Activated T-cell treated with anti-CD3 and anti-CD28 coated beads, Interleukin-2, amount 50 U/mL, for 72 hours (primary cell): ENCODE data around the gene HEATR5B. TPM values are rescaled to one million over a fixed set of nuclear protein-coding genes. Genes with fewer than 3 reads are reported as not detected.

ENCODE experiments used
- ATAC-seq, 2 donors: fragments of 150-1000 bp; cut with Tn5 transposase; replicated peaks in 1 of 2; 2 replicates each; pipeline ENCODE4 v1.10.0; 2021; ENCODE audit warnings: moderate library complexity in 2 of 2, mild to moderate bottlenecking in 1 of 2
- DNase-seq, 2 donors: peaks; one replicate each; pipeline ENCODE4 v3.0.0; 2021 to 2022; ENCODE audit warnings: mixed read lengths in 1 of 2
- H3K27ac Mint-ChIP-seq: one replicate; pipeline ENCODE4 v1.8.0; 2022; ENCODE audit warnings: mild to moderate bottlenecking, moderate library complexity, mixed read lengths
- H3K27me3 Mint-ChIP-seq: one replicate; pipeline ENCODE4 v1.8.0; 2022; ENCODE audit warnings: low read depth, mixed read lengths
- H3K36me3 Mint-ChIP-seq, 2 donors: one replicate each; pipeline ENCODE4 v1.8.0; 2022; ENCODE audit warnings: mixed read lengths in 2 of 2, mild to moderate bottlenecking in 1 of 2; ENCODE audit not compliant: insufficient read depth in 2 of 2
- H3K4me1 Mint-ChIP-seq: one replicate; pipeline ENCODE4 v1.8.0; 2022; ENCODE audit warnings: low read depth, mixed read lengths
- H3K4me3 Mint-ChIP-seq, 2 donors: one replicate each; pipeline ENCODE4 v1.8.0; 2022; ENCODE audit warnings: mild to moderate bottlenecking in 2 of 2, mixed read lengths in 2 of 2, moderate library complexity in 2 of 2
- H3K9me3 Mint-ChIP-seq, 2 donors: one replicate each; pipeline ENCODE4 v1.8.0; 2022; ENCODE audit warnings: mixed read lengths in 2 of 2
- total RNA-seq, 2 donors: library from RNA; stranded (reverse); gene quantifications; one replicate each; pipeline ENCODE4 v1.2.3, GENCODE V29; 2022

Gene HEATR5B
- total RNA-seq, 2 donors from 2014 or later = 12.4 to 14.8 TPM

DNA sequence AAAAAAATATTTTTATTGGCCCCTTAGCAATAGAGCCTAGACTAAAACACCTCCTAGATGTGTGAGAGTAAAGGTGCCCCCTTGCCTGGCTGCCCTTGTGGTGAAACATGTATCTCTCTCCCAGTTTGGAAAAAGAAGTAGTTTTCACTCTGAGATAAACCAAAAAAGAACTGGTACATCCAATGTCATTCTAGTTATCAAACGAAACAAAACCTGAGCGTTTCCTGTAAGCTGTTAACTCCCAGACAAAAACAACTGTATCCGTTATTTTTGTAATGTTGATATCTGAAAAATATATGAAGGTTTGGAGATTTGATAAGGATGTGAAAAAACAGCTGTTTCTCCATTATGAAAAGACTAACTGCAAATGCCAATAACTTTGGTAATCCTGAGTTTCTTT is 24.3 kb downstream of the HEATR5B start:
- Mint-ChIP-seq H3K9me3 (no peaks in the 10 kb centered on the region), H3K4me3 (no peak overlapping the region), H3K27ac (no peak overlapping the region), H3K27me3 (no peaks in the 10 kb centered on the region), H3K36me3 (peaks cover 2 to 10% of the 10 kb centered on the region in 2 donors), H3K4me1 (no peaks in the 10 kb centered on the region)
- ATAC-seq (no peak), DNase-seq (no peak)

DNA sequence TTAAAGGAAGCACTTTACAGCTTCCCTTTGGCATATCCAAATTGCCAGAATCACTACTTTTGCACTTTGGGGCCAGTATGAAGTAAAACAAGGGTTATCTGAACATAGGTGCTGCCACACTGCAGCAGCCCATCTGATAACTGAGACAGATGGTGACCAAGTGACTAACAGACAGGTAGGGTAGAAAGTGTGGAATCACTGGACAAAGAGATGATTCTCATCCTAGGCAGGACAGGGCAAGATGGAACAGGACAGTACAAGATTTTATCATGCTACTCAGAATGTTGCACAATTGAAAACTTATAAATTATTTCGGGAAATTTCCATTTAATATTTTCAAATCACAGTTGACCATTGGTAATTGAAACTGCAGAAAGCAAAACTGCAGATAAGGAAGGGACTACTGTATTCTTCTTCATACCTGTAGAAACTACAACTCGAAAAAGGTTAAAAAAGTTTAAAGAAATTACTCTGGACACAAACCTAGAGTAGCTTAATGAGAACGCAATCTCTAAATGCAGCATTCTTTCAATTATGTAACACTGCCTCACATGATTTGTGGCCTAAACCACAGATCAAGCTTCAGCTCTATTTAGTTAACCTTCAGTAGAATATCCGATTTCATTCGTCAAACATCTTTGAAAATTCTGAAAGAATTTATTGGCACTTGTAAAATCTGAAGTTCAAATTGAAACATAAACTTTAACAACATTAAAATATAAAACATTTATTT is 31.4 kb downstream of the HEATR5B start:
- Mint-ChIP-seq H3K9me3 (no peaks in the 10 kb centered on the region), H3K27ac (no peak overlapping the region), H3K4me1 (no peaks in the 10 kb centered on the region), H3K4me3 (no peak overlapping the region), H3K27me3 (no peaks in the 10 kb centered on the region), H3K36me3 (peaks cover 4 to 8% of the 10 kb centered on the region in 2 donors)
- ATAC-seq (no peak), DNase-seq (no peak)

DNA sequence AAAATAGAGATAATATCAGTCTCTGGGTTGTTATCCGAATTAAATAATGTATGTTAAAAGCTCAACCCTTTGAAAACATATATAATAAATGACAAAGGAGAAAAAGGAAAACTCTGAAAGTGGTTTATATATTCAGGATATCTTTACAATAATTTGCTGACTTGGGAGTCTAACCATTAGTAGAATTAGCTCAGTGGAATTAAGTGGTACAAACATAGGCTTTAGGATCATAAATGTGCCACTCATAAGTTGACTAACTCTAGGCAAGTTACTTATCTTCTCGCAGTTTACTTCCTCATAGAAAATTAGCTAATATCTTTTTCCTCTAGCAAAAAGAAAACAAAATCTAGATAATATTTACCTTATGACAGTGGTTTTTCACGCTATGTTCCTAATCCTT is 44.6 kb downstream of the HEATR5B start:
- Mint-ChIP-seq H3K27ac (no peak overlapping the region), H3K4me1 (no peaks in the 10 kb centered on the region), H3K9me3 (no peaks in the 10 kb centered on the region), H3K36me3 (no peaks in the 10 kb centered on the region), H3K27me3 (no peaks in the 10 kb centered on the region), H3K4me3 (no peak overlapping the region)
- no peak for DNase-seq
- no peak for ATAC-seq

DNA sequence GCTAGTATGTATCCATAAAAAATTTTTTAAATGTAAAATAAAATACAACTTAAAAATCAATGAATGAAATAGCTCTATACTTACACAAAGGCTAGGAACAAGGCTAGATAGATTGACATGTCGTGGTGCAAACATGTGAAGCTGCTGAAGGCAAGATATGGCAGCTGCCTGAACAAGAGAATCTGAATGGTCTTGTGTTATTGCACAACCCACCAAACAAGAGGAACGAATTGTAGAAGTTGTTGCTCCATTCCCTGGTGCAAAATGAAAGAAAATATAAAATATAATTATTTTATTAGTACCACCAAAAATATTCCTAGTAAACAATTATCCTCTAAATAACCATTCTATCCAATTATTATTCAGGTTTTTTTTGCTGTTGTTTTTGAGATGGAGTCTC is 46.4 kb downstream of the HEATR5B start:
- Mint-ChIP-seq H3K36me3 (no peaks in the 10 kb centered on the region), H3K27me3 (no peaks in the 10 kb centered on the region), H3K9me3 (no peaks in the 10 kb centered on the region), H3K4me1 (no peaks in the 10 kb centered on the region), H3K4me3 (no peak overlapping the region), H3K27ac (no peak overlapping the region)
- ATAC-seq (no peak), DNase-seq (no peak)

DNA sequence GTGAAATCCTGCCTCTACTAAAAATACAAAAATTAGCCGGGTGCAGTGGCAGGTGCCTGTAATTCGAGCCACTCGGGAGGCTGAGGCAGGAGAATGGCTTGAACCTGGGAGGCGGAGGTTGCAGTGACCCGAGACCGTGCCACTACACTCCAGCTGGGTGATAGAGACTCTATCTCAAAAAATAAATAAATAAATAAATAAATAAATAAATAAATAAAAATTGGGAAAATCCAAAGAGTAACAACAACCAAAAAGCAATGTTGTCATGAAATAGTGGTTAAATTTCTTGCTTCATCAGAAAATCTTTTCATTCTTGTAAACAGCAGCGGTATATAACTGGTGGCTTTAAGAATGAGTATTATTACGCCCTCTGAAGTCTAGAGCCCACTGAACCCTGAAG is 54.4 kb downstream of the HEATR5B start:
- no peaks in the 10 kb centered on the region for H3K9me3 Mint-ChIP-seq
- no peak for DNase-seq
- no peak for ATAC-seq
- H3K36me3 Mint-ChIP-seq = peaks cover 3 to 6% of the 10 kb centered on the region in 2 donors
- no peak overlapping the region for H3K4me3 Mint-ChIP-seq
- no peaks in the 10 kb centered on the region for H3K27me3 Mint-ChIP-seq
- H3K27ac Mint-ChIP-seq = no peak overlapping the region
- no peaks in the 10 kb centered on the region for H3K4me1 Mint-ChIP-seq

DNA sequence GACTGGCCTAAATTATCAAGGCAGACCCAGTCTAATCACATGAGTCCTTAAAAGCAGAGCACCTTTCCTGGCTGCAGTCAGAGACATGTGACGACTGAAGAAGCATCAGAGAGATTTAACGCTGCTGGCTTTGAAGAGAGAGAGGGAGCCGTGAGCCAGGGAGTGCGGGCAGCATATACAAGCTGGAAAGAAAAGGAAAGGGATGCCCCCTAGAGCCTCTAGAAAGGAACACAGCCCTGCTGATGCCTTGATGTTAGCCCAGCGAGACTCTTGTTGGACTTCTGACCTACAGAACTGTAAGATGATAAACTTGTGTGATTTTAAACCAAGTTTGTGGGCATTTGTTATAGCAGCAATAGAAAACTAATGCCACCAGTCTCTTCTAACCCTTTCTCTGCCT is 58.1 kb downstream of the HEATR5B start:
- H3K9me3 Mint-ChIP-seq = no peaks in the 10 kb centered on the region
- no peak overlapping the region for H3K4me3 Mint-ChIP-seq
- no peaks in the 10 kb centered on the region for H3K27me3 Mint-ChIP-seq
- ATAC-seq (no peak), DNase-seq (no peak)
- peaks cover 3 to 4% of the 10 kb centered on the region in 2 donors for H3K36me3 Mint-ChIP-seq
- no peak overlapping the region for H3K27ac Mint-ChIP-seq
- no peaks in the 10 kb centered on the region for H3K4me1 Mint-ChIP-seq

DNA sequence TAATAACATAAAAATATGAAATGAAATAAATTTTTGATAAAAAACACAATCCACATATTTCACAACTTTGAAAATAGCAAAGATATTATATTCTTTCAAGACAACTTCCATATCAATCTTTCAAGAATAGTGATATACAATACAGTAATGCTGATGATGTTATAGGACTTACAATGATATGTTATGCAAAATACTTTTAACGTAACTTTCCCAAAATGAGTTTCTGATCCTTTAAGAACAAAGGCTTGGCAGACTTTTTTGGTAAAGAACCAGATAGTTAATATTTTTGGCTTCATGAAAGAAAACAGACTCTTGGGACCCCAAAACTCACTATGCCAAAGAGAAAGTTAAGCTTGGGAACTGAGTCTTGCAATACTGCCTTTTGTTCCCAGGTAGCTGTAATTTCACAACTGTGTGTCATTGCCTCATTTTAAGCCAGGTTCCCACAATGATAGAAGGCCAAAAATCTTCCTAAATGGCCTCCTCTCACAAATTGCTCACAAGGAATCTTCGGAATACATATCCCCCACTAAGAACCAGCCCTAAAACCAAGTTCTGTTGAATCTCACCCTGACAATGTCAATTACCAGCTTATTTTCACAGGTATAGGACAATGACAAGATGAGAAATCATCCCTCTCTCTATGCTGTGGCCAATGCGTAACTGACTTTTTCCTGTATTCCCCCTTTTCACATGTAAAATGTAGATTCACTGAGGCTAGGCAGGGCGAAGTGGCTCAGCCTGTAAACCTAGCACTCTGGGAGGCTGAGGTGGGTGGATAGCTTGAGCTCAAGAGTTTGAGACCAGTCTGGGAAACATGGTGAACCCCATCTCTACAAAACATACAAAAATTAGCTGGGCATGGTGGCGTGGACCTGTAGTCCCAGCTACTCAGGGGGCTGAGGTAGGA is 63.0 kb downstream of the HEATR5B start:
- H3K27ac Mint-ChIP-seq = no peak overlapping the region
- no peak for DNase-seq
- H3K4me1 Mint-ChIP-seq = no peaks in the 10 kb centered on the region
- H3K9me3 Mint-ChIP-seq = no peaks in the 10 kb centered on the region
- H3K27me3 Mint-ChIP-seq = no peaks in the 10 kb centered on the region
- peaks cover 3 to 5% of the 10 kb centered on the region in 2 donors for H3K36me3 Mint-ChIP-seq
- H3K4me3 Mint-ChIP-seq = no peak overlapping the region
- ATAC-seq = no peak

DNA sequence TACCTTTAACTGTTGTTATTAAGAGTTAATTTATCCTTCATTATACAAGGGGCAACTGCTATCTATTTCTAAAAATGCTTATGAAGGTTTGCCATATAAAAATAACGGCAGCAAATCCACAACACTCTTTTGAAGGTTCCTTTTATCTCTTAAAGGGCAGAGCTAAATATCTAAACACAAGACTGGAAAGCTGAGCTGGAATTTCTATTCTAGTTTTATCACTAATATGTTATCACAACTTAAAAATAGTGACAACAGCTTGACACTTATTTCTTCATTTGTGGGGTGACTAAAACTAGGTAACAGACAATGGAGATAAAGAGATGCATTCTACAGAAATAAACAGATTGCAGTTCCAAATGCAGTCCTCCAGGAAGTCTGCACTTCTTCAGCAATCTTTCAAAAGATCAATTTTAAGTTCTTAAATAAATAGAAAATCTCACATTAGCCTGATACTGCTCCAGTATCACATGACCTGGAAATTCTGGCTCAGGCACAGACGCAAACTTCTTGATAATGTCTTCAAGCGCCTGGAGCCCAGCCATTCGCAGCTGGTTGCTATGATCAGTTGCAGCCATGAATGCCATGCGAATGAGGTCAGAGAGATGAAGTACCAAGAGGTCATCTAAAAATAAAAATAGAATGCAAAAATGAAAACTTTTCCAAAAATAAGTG is 63.8 kb downstream of the HEATR5B start:
- Mint-ChIP-seq H3K9me3 (no peaks in the 10 kb centered on the region), H3K27ac (no peak overlapping the region), H3K36me3 (peaks cover 2 to 10% of the 10 kb centered on the region in 2 donors), H3K4me3 (no peak overlapping the region), H3K4me1 (no peaks in the 10 kb centered on the region), H3K27me3 (no peaks in the 10 kb centered on the region)
- ATAC-seq = no peak
- DNase-seq = no peak

DNA sequence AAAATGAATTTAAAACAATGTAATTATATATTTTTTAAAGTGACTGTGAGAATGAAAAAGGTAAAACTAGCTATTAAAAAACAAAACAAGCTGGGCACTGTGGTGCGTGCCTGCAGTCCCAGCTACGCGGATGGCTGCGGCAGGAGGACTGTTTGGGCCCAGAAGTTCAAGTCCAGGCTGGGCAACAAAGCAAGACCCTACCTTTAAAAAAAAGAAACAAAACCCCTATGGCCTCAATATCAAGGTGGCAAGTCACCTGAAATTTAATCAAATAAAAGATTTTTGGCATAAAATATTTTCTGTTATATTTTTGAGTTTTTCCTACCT is 70.9 kb downstream of the HEATR5B start:
- ATAC-seq = no peak
- DNase-seq = no peak
- Mint-ChIP-seq H3K4me3 (peak overlapping the region in 1 of 2 donors; percentile 73), H3K27ac (no peak overlapping the region), H3K4me1 (peaks cover 29% of the 10 kb centered on the region), H3K27me3 (no peaks in the 10 kb centered on the region), H3K9me3 (no peaks in the 10 kb centered on the region), H3K36me3 (peaks cover 2 to 19% of the 10 kb centered on the region in 2 donors)

DNA sequence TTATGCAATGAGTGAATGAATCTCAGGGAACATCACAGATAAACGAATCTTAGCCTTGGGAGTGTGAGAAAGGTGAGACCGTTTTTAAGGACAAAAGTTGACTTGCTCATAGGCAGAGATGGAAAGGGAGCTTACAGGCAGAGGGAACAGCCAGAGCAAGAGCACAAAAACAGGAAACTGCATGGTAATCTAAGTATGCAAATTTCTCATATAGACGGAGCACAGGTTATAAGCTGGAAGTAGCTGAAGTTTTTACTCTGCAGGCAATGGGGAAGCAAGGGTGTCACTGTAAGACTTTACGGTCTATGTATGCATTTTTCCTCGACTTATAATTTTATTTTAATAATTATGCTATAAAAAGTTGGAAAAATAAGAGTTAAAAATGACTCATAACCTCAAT is 73.0 kb downstream of the HEATR5B start:
- Mint-ChIP-seq H3K27me3 (no peaks in the 10 kb centered on the region), H3K9me3 (no peaks in the 10 kb centered on the region), H3K4me3 (no peak overlapping the region), H3K4me1 (peaks cover 29% of the 10 kb centered on the region), H3K36me3 (peaks cover 2 to 15% of the 10 kb centered on the region in 2 donors), H3K27ac (no peak overlapping the region)
- DNase-seq (no peak), ATAC-seq (no peak)

DNA sequence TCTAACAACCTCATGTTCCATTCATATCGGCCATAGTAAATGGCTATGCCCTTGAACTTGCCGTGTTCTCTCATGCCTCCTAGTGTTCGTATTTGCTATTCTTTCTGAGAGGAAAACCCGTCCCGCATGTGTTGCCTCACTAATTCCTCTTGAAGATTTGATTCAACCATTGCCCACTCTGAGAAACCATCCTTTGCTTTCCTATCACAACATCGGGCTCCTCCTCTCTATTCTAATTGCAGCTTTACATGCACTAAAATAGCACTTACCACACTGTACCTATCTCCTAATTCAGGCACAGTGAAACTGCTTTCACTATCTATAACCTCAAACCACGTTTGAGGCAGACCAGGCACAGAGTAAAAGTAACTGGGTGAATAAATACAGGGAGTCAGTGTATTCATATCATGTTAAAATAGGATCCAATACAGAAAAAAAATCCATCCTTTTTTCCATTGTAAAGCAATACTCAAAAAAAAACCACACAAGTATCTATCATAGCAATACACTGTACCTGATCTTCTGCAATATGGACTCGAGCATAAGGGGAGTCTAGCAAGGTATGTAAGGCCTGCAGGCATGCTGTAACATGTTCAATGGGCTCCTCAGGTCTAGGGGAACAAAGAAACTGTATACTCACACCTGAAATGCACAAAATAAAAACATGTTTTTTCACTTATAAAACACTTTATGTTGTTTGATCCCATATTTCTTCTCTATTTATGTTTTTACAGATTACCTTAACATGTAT is 78.9 kb downstream of the HEATR5B start:
- H3K27ac Mint-ChIP-seq = peak overlapping the region; percentile 36

DNA sequence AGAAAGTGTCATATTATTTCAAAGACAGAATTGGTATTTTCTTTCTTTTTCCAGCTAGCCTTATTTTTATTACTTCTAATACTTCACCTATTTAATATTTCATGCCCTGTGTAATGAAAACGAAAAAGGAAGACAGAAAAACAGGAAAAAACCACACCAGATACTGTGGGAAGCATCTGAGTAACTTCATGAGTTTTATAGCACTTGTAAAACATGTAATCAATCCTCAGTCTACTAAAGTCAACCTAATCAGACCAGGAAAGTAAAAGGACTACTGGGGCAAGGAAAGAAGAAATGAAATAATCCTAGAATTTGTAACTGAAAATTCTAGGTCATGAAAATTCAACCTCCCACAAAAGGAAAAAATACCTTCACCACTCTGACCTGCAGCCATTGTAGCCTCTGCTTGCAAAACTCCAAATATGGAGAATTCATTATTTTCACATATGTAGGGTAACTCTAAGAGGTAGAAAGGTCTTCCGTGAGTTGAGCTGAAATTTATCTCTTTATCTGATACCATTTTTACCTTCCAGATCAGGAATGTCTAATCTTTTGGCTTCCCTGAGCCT is 83.1 kb downstream of the HEATR5B start:
- H3K4me3 Mint-ChIP-seq = no peak overlapping the region
- no peaks in the 10 kb centered on the region for H3K9me3 Mint-ChIP-seq
- peaks cover 1 to 15% of the 10 kb centered on the region in 2 donors for H3K36me3 Mint-ChIP-seq
- ATAC-seq (no peak), DNase-seq (no peak)
- no peak overlapping the region for H3K27ac Mint-ChIP-seq
- H3K4me1 Mint-ChIP-seq = peaks cover 18% of the 10 kb centered on the region
- H3K27me3 Mint-ChIP-seq = no peaks in the 10 kb centered on the region

More for the DNA sequence above, 78.9 kb downstream of the HEATR5B start:
- Mint-ChIP-seq H3K9me3 (no peaks in the 10 kb centered on the region), H3K36me3 (peaks cover 1 to 11% of the 10 kb centered on the region in 2 donors), H3K4me3 (peak overlapping the region; percentile 21 to 64), H3K27me3 (no peaks in the 10 kb centered on the region), H3K4me1 (peaks cover 18% of the 10 kb centered on the region)
- ATAC-seq = peak; percentile 89 to 97
- DNase-seq = peak; percentile 18 to 22
